GM21515 (cell line): ENCODE data around the gene DIS3L2.
"Not testable (repeated sequence)": the region's sequence is repeated elsewhere in the genome, so short reads cannot be mapped to it uniquely, and the experiment has no call there.

Source experiments
- ATAC-seq: cut with Tn5 transposase; IDR thresholded peaks from one replicate; pipeline ENCODE4 v1.9.1; 2021; ENCODE audit not compliant: unreplicated experiment

Gene DIS3L2

GRCh38 chr2:232378735-232379151, 417.2 kb downstream of the DIS3L2 start, which contains the start of gene ALPP:
Gene ALPP, plus strand, starts transcription at chr2:232378751. Its CDS starts 52 bp downstream, at chr2:232378803.
- not testable (repeated sequence) for ATAC-seq

GRCh38 chr2:232379610-232380590, 418.4 kb downstream of the DIS3L2 start:
- ATAC-seq = not testable (repeated sequence)

GRCh38 chr2:232381204-232382031, 419.9 kb downstream of the DIS3L2 start:
- ATAC-seq = not testable (repeated sequence)

- ATAC-seq = no peak
Measured at GRCh38 chr2:232382331-232383225, 421.1 kb downstream of the DIS3L2 start.

GRCh38 chr2:232384466-232384865, 423.0 kb downstream of the DIS3L2 start:
- no peak for ATAC-seq

GRCh38 chr2:232385058-232385457, 423.5 kb downstream of the DIS3L2 start:
- ATAC-seq = not testable (repeated sequence)

GRCh38 chr2:232385660-232386489, 424.4 kb downstream of the DIS3L2 start:
- ATAC-seq = no peak

GRCh38 chr2:232386490-232386739, 424.9 kb downstream of the DIS3L2 start:
- no peak for ATAC-seq
